ENCODE data around the gene EXOC4. TPM values are rescaled to one million over a fixed set of nuclear protein-coding genes. Genes with fewer than 3 reads are reported as not detected.

The EXOC4 gene
- total RNA-seq, 2 experiments from 2014 or later: 58.0 to 59.9 TPM

- Mint-ChIP-seq H3K36me3 (ENCODE audit: low read depth) (peaks cover 5% of the 10 kb centered on the region), H3K4me3 (no peak overlapping the region), H3K27ac (no peak overlapping the region), H3K27me3 (no peaks in the 10 kb centered on the region), H3K4me1 (ENCODE audit: low read depth) (peaks cover 51% of the 10 kb centered on the region), H3K9me3 (no peaks in the 10 kb centered on the region)
- H3K36me3 ChIP-seq (ENCODE audit: insufficient read depth, low read length): no peaks in the 10 kb centered on the region
- no peaks in the 10 kb centered on the region for H3K27me3 ChIP-seq (ENCODE audit: control insufficient read depth in 1 of 2, insufficient read depth in 2 of 2, low read length in 2 of 2)
- no peaks in the 10 kb centered on the region for H3K9me3 ChIP-seq (ENCODE audit: control insufficient read depth in 1 of 2, insufficient read depth in 1 of 2, low read length in 2 of 2)
- H3K4me3 ChIP-seq (ENCODE audit: low read length): no peak overlapping the region
- no peak for TF ChIP-seq CTCF (IDR thresholded peaks at IDR 0.05)
- intact Hi-C loops (cut with DNase I, micrococcal nuclease): no loop called here
- DNase-seq: no peak
- no peak overlapping the region for H3K27ac ChIP-seq (ENCODE audit: low read depth in 1 of 2, low read length in 2 of 2)
- H3K4me1 ChIP-seq (ENCODE audit: insufficient read depth, low read length): peaks cover 2% of the 10 kb centered on the region
- no peak for ATAC-seq (ENCODE audit: poor library complexity)
- ChIA-PET CTCF (no interaction called here), POLR2A (no interaction called here)
Measured at GRCh38 chr7:133873187-133873586, 620.3 kb downstream of the EXOC4 start.

GRCh38 chr7:133873631-133874030 lies 620.8 kb downstream of the EXOC4 start:
- Mint-ChIP-seq H3K4me1 (ENCODE audit: low read depth) (peaks cover 50% of the 10 kb centered on the region), H3K4me3 (no peak overlapping the region), H3K36me3 (ENCODE audit: low read depth) (peaks cover 5% of the 10 kb centered on the region), H3K27me3 (no peaks in the 10 kb centered on the region), H3K9me3 (no peaks in the 10 kb centered on the region), H3K27ac (no peak overlapping the region)
- ChIA-PET CTCF (no interaction called here), POLR2A (no interaction called here)
- Histone ChIP-seq H3K36me3 (ENCODE audit: insufficient read depth, low read length) (no peaks in the 10 kb centered on the region), H3K27me3 (ENCODE audit: control insufficient read depth in 1 of 2, insufficient read depth in 2 of 2, low read length in 2 of 2) (no peaks in the 10 kb centered on the region), H3K4me3 (ENCODE audit: low read length) (no peak overlapping the region), H3K27ac (ENCODE audit: low read depth in 1 of 2, low read length in 2 of 2) (no peak overlapping the region), H3K9me3 (ENCODE audit: control insufficient read depth in 1 of 2, insufficient read depth in 1 of 2, low read length in 2 of 2) (no peaks in the 10 kb centered on the region), H3K4me1 (ENCODE audit: insufficient read depth, low read length) (peaks cover 2% of the 10 kb centered on the region)
- no peak for TF ChIP-seq CTCF (IDR thresholded peaks at IDR 0.05)
- no peak for ATAC-seq (ENCODE audit: poor library complexity)
- DNase-seq: no peak
- intact Hi-C loops (cut with DNase I, micrococcal nuclease): no loop called here

GRCh38 chr7:133883591-133883990 lies 630.7 kb downstream of the EXOC4 start:
- no peaks in the 10 kb centered on the region for H3K9me3 ChIP-seq (ENCODE audit: control insufficient read depth in 1 of 2, insufficient read depth in 1 of 2, low read length in 2 of 2)
- no peak overlapping the region for H3K4me3 ChIP-seq (ENCODE audit: low read length)
- DNase-seq (no peak), ATAC-seq (ENCODE audit: poor library complexity) (no peak)
- Mint-ChIP-seq H3K27ac (no peak overlapping the region), H3K9me3 (no peaks in the 10 kb centered on the region), H3K27me3 (no peaks in the 10 kb centered on the region), H3K4me3 (no peak overlapping the region), H3K36me3 (ENCODE audit: low read depth) (peaks cover 23% of the 10 kb centered on the region), H3K4me1 (ENCODE audit: low read depth) (no peaks in the 10 kb centered on the region)
- no peaks in the 10 kb centered on the region for H3K27me3 ChIP-seq (ENCODE audit: control insufficient read depth in 1 of 2, insufficient read depth in 2 of 2, low read length in 2 of 2)
- ChIA-PET POLR2A (no interaction called here), CTCF (no interaction called here)
- TF ChIP-seq CTCF (IDR thresholded peaks at IDR 0.05): no peak
- intact Hi-C loops (cut with DNase I, micrococcal nuclease): no loop called here
- H3K4me1 ChIP-seq (ENCODE audit: insufficient read depth, low read length): no peaks in the 10 kb centered on the region
- H3K36me3 ChIP-seq (ENCODE audit: insufficient read depth, low read length): no peaks in the 10 kb centered on the region
- no peak overlapping the region for H3K27ac ChIP-seq (ENCODE audit: low read depth in 1 of 2, low read length in 2 of 2)
